ENCODE results near the gene EVI2B.

GRCh38 chr17:31294820-31295488 lies 18.9 kb downstream of the EVI2B start:
- TF ChIP-seq, protein P1, sequence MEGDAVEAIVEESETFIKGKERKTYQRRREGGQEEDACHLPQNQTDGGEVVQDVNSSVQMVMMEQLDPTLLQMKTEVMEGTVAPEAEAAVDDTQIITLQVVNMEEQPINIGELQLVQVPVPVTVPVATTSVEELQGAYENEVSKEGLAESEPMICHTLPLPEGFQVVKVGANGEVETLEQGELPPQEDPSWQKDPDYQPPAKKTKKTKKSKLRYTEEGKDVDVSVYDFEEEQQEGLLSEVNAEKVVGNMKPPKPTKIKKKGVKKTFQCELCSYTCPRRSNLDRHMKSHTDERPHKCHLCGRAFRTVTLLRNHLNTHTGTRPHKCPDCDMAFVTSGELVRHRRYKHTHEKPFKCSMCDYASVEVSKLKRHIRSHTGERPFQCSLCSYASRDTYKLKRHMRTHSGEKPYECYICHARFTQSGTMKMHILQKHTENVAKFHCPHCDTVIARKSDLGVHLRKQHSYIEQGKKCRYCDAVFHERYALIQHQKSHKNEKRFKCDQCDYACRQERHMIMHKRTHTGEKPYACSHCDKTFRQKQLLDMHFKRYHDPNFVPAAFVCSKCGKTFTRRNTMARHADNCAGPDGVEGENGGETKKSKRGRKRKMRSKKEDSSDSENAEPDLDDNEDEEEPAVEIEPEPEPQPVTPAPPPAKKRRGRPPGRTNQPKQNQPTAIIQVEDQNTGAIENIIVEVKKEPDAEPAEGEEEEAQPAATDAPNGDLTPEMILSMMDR (IDR thresholded peaks at IDR 0.05) = no peak
- no peak for TF ChIP-seq POLR2A (IDR thresholded peaks at IDR 0.05)

All from lower leg skin (tissue), 3 donors.